Stimulated activated CD8-positive, alpha-beta memory T cell treated with anti-CD3 and anti-CD28 coated beads, Interleukin-2, amount 100 ng/mL, for 48 hours (primary cell): ENCODE measurements around the gene KCNK5.

Experiments
- DNase-seq, 2 donors: peaks; one replicate each; pipeline ENCODE4 v3.0.0-alpha.2; 2020; ENCODE audit warnings: low read depth in 2 of 2

Gene KCNK5

GRCh38 chr6:39171489-39172376 is 57.5 kb downstream of the KCNK5 start:
- no peak for DNase-seq

- DNase-seq = no peak
These were observed 58.4 kb downstream of the KCNK5 start for GRCh38 chr6:39170860-39171259.

- no peak for DNase-seq
These were observed 58.9 kb downstream of the KCNK5 start for GRCh38 chr6:39170389-39170788.

GRCh38 chr6:39169448-39170344 is 59.6 kb downstream of the KCNK5 start:
- DNase-seq = no peak

- DNase-seq = no peak
These were observed 61.2 kb downstream of the KCNK5 start for GRCh38 chr6:39167866-39168625.

GRCh38 chr6:39167321-39167720 is 62.0 kb downstream of the KCNK5 start:
- no peak for DNase-seq

GRCh38 chr6:39166912-39167290 is 62.4 kb downstream of the KCNK5 start:
- no peak for DNase-seq

- DNase-seq = peak; percentile 83 to 85
These were observed 62.9 kb downstream of the KCNK5 start for GRCh38 chr6:39166189-39166911.

- DNase-seq = no peak
These were observed 71.8 kb downstream of the KCNK5 start for GRCh38 chr6:39157511-39157910.

- no peak for DNase-seq
These were observed 72.5 kb downstream of the KCNK5 start for GRCh38 chr6:39156801-39157200.

- no peak for DNase-seq
These were observed 74.6 kb downstream of the KCNK5 start for GRCh38 chr6:39154705-39155104.

GRCh38 chr6:39153766-39154397 is 75.4 kb downstream of the KCNK5 start:
- no peak for DNase-seq

- DNase-seq = no peak
These were observed 77.0 kb downstream of the KCNK5 start for GRCh38 chr6:39152262-39152661.

GRCh38 chr6:39151211-39151610 is 78.1 kb downstream of the KCNK5 start:
- DNase-seq = no peak

- DNase-seq = no peak
These were observed 84.6 kb downstream of the KCNK5 start for GRCh38 chr6:39144481-39145173.

- DNase-seq = no peak
These were observed 85.9 kb downstream of the KCNK5 start for GRCh38 chr6:39143238-39143930.

- no peak for DNase-seq
These were observed 88.6 kb downstream of the KCNK5 start for GRCh38 chr6:39140556-39141167.
